GM23248 (cell line): Measurements from ENCODE around the gene NEK6. TPM values are rescaled to one million over a fixed set of nuclear protein-coding genes. Genes with fewer than 3 reads are reported as not detected.

ENCODE experiments used
- DNase-seq: peaks from one replicate; pipeline ENCODE4 v3.0.0-alpha.2; 2015
- H2AFZ ChIP-seq: fragments of 200-600 bp; sonication (generic); 2 replicates; pipeline ENCODE4 v1.6.1; 2016; ENCODE audit warnings: antibody characterized with exemption
- H3F3A ChIP-seq: fragments of 200-600 bp; sonication (generic); 2 replicates; pipeline ENCODE4 v1.6.1; 2016; ENCODE audit warnings: mild to moderate bottlenecking, antibody characterized with exemption, mixed run types; ENCODE audit not compliant: insufficient read depth
- H3K27ac ChIP-seq: fragments of 200-600 bp; sonication (generic); 2 replicates; pipeline ENCODE4 v1.5.1; 2016; ENCODE audit warnings: mild to moderate bottlenecking
- H3K27me3 ChIP-seq: fragments of 200-600 bp; sonication (generic); replicated peaks from 2 replicates; pipeline ENCODE4 v1.6.1; 2016; ENCODE audit warnings: mild to moderate bottlenecking; ENCODE audit not compliant: insufficient read depth
- H3K36me3 ChIP-seq: fragments of 200-600 bp; sonication (generic); 2 replicates; pipeline ENCODE4 v1.6.1; 2016; ENCODE audit warnings: low read depth, mild to moderate bottlenecking
- H3K4me1 ChIP-seq: fragments of 200-600 bp; sonication (generic); 2 replicates; pipeline ENCODE4 v1.6.1; 2016; ENCODE audit warnings: mild to moderate bottlenecking; ENCODE audit not compliant: insufficient read depth
- H3K4me2 ChIP-seq: fragments of 200-600 bp; sonication (generic); one replicate; pipeline ENCODE4 v1.6.1; 2016; ENCODE audit warnings: mild to moderate bottlenecking; ENCODE audit not compliant: unreplicated experiment
- H3K4me3 ChIP-seq: fragments of 200-600 bp; sonication (generic); 2 replicates; pipeline ENCODE4 v1.5.1; 2016; ENCODE audit warnings: mild to moderate bottlenecking
- H3K79me2 ChIP-seq: fragments of 200-600 bp; sonication (generic); 2 replicates; pipeline ENCODE4 v1.6.1; 2016; ENCODE audit warnings: mild to moderate bottlenecking; ENCODE audit not compliant: insufficient read depth
- H3K9ac ChIP-seq: fragments of 200-600 bp; sonication (generic); 2 replicates; pipeline ENCODE4 v1.6.1; 2016; ENCODE audit warnings: mild to moderate bottlenecking
- H3K9me2 ChIP-seq: fragments of 200-600 bp; sonication (generic); 2 replicates; pipeline ENCODE4 v1.6.1; 2016; ENCODE audit warnings: mixed run types, mild to moderate bottlenecking, moderate library complexity; ENCODE audit not compliant: insufficient read depth
- H3K9me3 ChIP-seq: fragments of 200-600 bp; sonication (generic); one replicate; pipeline ENCODE4 v1.6.1; 2017; ENCODE audit warnings: low read depth
- H4K20me1 ChIP-seq: fragments of 200-600 bp; sonication (generic); 2 replicates; pipeline ENCODE4 v1.6.0; 2016; ENCODE audit not compliant: insufficient read depth
- EZH2 ChIP-seq: fragments of 200-600 bp; sonication (generic); IDR thresholded peaks from 2 replicates; pipeline ENCODE4 v1.6.1; 2018; ENCODE audit warnings: antibody characterized with exemption, mild to moderate bottlenecking; ENCODE audit not compliant: insufficient read depth, poor library complexity, severe bottlenecking
- EZH2phosphoT487 ChIP-seq: fragments of 200-600 bp; sonication (generic); IDR thresholded peaks from 2 replicates; pipeline ENCODE4 v1.6.1; 2018; ENCODE audit warnings: antibody characterized with exemption, moderate library complexity, mild to moderate bottlenecking, low read depth; ENCODE audit not compliant: insufficient read depth
- WGBS, 2 experiments: methylation state at CpG; one replicate each; pipeline ENCODE4 v1.1.6; 2015 to 2017; ENCODE audit warnings: low lambda C conversion rate in 2 of 2, low coverage in 1 of 2; ENCODE audit errors: missing lambda C conversion rate in 2 of 2; 5-methylcytosine and 5-hydroxymethylcytosine counted together
- in situ Hi-C: fragments of 300-500 bp; cut with MboI; formaldehyde crosslinking; loops from 2 replicates; pipeline ENCODE4 v1.15.0; 2020
- polyA plus RNA-seq: library from polyadenylated mRNA; unstranded; fragments of >200 nt; fragmentation: Nextera tagmentation; extraction: Ambion mirVana; gene quantifications from 2 replicates; pipeline ENCODE4 v1.2.1, GENCODE V29; 2016
- total RNA-seq: library from RNA; depleted of rRNA; stranded (reverse); fragments of >200 nt; shearing (Covaris generic); gene quantifications from 2 replicates; pipeline ENCODE4 v1.2.3, GENCODE V29; 2014

The NEK6 gene
- total and polyA plus RNA-seq, 2 experiments from 2014 or later = 43.7 to 69.6 TPM

- Histone ChIP-seq H3K9me3 (no peaks in the 10 kb centered on the region), H2AFZ (no peak overlapping the region), H3K9ac (no peak overlapping the region), H3K27ac (no peak overlapping the region), H3K4me1 (no peaks in the 10 kb centered on the region), H3K36me3 (no peaks in the 10 kb centered on the region), H3K79me2 (peaks cover 100% of the 10 kb centered on the region), H4K20me1 (peaks cover 7% of the 10 kb centered on the region; the same call in 1 of the 2 replicates), H3K4me2 (no peak overlapping the region), H3K4me3 (no peak overlapping the region), H3F3A (peaks cover 6% of the 10 kb centered on the region), H3K27me3 (no peaks in the 10 kb centered on the region), H3K9me2 (no peaks in the 10 kb centered on the region)
- 90 to 94% methylated on average over 11 of the region's 11 CpGs for WGBS, 2 experiments
- in situ Hi-C loops = no loop called here
- TF ChIP-seq EZH2phosphoT487 (no peak), EZH2 (no peak)
- DNase-seq = no peak
Measured at GRCh38 chr9:124359855-124360678, 102.3 kb downstream of the NEK6 start.

GRCh38 chr9:124361128-124361527 is 103.4 kb downstream of the NEK6 start:
- no peaks in the 10 kb centered on the region for H3K9me3 ChIP-seq
- peaks cover 100% of the 10 kb centered on the region for H3K79me2 ChIP-seq
- TF ChIP-seq EZH2 (no peak), EZH2phosphoT487 (no peak)
- no peak overlapping the region for H2AFZ ChIP-seq
- peaks cover 7% of the 10 kb centered on the region; the same call in 1 of the 2 replicates for H4K20me1 ChIP-seq
- peaks cover 5% of the 10 kb centered on the region for H3K4me1 ChIP-seq
- peaks cover 7% of the 10 kb centered on the region for H3F3A ChIP-seq
- H3K9me2 ChIP-seq = no peaks in the 10 kb centered on the region
- H3K36me3 ChIP-seq = no peaks in the 10 kb centered on the region
- H3K27ac ChIP-seq = no peak overlapping the region
- in situ Hi-C loops = no loop called here
- H3K27me3 ChIP-seq = no peaks in the 10 kb centered on the region
- no peak for DNase-seq
- no peak overlapping the region for H3K4me3 ChIP-seq
- H3K4me2 ChIP-seq = no peak overlapping the region
- no peak overlapping the region for H3K9ac ChIP-seq
- 93 to 96% methylated on average over 8 of the region's 8 CpGs for WGBS, 2 experiments

- no peak for DNase-seq
- H3K9me3 ChIP-seq = no peaks in the 10 kb centered on the region
- H2AFZ ChIP-seq = no peak overlapping the region
- no peak overlapping the region for H3K4me3 ChIP-seq
- no peaks in the 10 kb centered on the region for H3K9me2 ChIP-seq
- in situ Hi-C loops = no loop called here
- no peak overlapping the region for H3K27ac ChIP-seq
- H3F3A ChIP-seq = peaks cover 25% of the 10 kb centered on the region
- TF ChIP-seq EZH2phosphoT487 (no peak), EZH2 (no peak)
- 96 to 98% methylated on average over 21 of the region's 21 CpGs for WGBS, 2 experiments
- no peak overlapping the region for H3K9ac ChIP-seq
- peaks cover 7% of the 10 kb centered on the region; the same call in 1 of the 2 replicates for H4K20me1 ChIP-seq
- H3K4me1 ChIP-seq = peaks cover 20% of the 10 kb centered on the region
- no peak overlapping the region for H3K4me2 ChIP-seq
- H3K27me3 ChIP-seq = no peaks in the 10 kb centered on the region
- H3K79me2 ChIP-seq = peaks cover 98% of the 10 kb centered on the region
- no peaks in the 10 kb centered on the region for H3K36me3 ChIP-seq
Measured at GRCh38 chr9:124363326-124364096, 105.8 kb downstream of the NEK6 start.

GRCh38 chr9:124364141-124364540 is 106.4 kb downstream of the NEK6 start:
- peaks cover 7% of the 10 kb centered on the region; the same call in 1 of the 2 replicates for H4K20me1 ChIP-seq
- H3K79me2 ChIP-seq = peaks cover 98% of the 10 kb centered on the region
- DNase-seq = no peak
- WGBS, 2 experiments = 87 to 92% methylated on average over 4 of the region's 4 CpGs
- no peaks in the 10 kb centered on the region for H3K9me2 ChIP-seq
- peaks cover 26% of the 10 kb centered on the region for H3K4me1 ChIP-seq
- no peak overlapping the region for H3K9ac ChIP-seq
- in situ Hi-C loops = no loop called here
- no peak overlapping the region for H3K4me2 ChIP-seq
- H3K36me3 ChIP-seq = no peaks in the 10 kb centered on the region
- no peak overlapping the region for H2AFZ ChIP-seq
- no peak overlapping the region for H3K27ac ChIP-seq
- H3K4me3 ChIP-seq = no peak overlapping the region
- peaks cover 25% of the 10 kb centered on the region for H3F3A ChIP-seq
- H3K9me3 ChIP-seq = no peaks in the 10 kb centered on the region
- TF ChIP-seq EZH2phosphoT487 = no peak
- no peak for TF ChIP-seq EZH2
- no peaks in the 10 kb centered on the region for H3K27me3 ChIP-seq
